Endothelial cell of umbilical vein (primary cell): ENCODE data around the gene KRT74. TPM values are rescaled to one million over a fixed set of nuclear protein-coding genes. Genes with fewer than 3 reads are reported as not detected.

Experiments
- BruUV-seq: library from RNA; stranded (reverse); fragments of 400-500 nt; replicated peaks from 2 replicates; lab custom pipeline; 2021; lab: Mats Ljungman, UMichigan
- CTCF ChIA-PET: fragments of 300-600, 350-600 bp; sonication (Branson Sonifier 250); formaldehyde crosslinking; loops from one replicate; lab custom pipeline; 2021; ENCODE audit warnings: antibody characterized with exemption, inconsistent platforms; lab: Charles Lee
- POLR2A ChIA-PET: fragments of 300-600, 350-600 bp; sonication (Branson Sonifier 250); formaldehyde crosslinking; loops from one replicate; lab custom pipeline; 2021; ENCODE audit warnings: antibody characterized with exemption, inconsistent platforms; lab: Charles Lee
- DNase-seq: peaks from one replicate; pipeline ENCODE4 v3.0.0-alpha.2; 2011; ENCODE audit warnings: low read depth, low spot score
- FAIRE-seq: peaks from 2 replicates; lab custom pipeline; 2011; peaks lifted over from hg19 to GRCh38; lab: Jason Lieb, UNC
- H2AFZ ChIP-seq: 2 replicates; pipeline ENCODE4 v1.6.0; 2012; ENCODE audit warnings: low read depth, low read length, control low read depth, inconsistent platforms
- H3K27ac ChIP-seq: 2 replicates; pipeline ENCODE4 v1.5.1; 2011; ENCODE audit warnings: low read depth, mild to moderate bottlenecking, control low read depth, low read length, moderate library complexity; ENCODE audit not compliant: insufficient read depth
- H3K27me3 ChIP-seq, 2 experiments: 2 replicates each; pipeline versions ENCODE4 v1.6.0 to v1.6.1; 2011; ENCODE audit warnings: low read length in 2 of 2, mixed read lengths in 1 of 2; ENCODE audit not compliant: control insufficient read depth in 2 of 2, insufficient read depth in 2 of 2
- H3K36me3 ChIP-seq, 2 experiments: 2 replicates in 1 of 2; 3 replicates in 1 of 2; pipeline ENCODE4 v1.5.1; 2011; ENCODE audit warnings: low read length in 2 of 2, mild to moderate bottlenecking in 1 of 2, moderate library complexity in 1 of 2; ENCODE audit not compliant: control insufficient read depth in 2 of 2, insufficient read depth in 2 of 2; ENCODE audit errors: extremely low read depth in 1 of 2
- H3K4me1 ChIP-seq: 3 replicates; pipeline ENCODE4 v1.5.1; 2011; ENCODE audit warnings: mild to moderate bottlenecking, low read length; ENCODE audit not compliant: control insufficient read depth, insufficient read depth; ENCODE audit errors: extremely low read depth
- H3K4me2 ChIP-seq: 2 replicates; pipeline ENCODE4 v1.6.1; 2011; ENCODE audit warnings: low read length, control low read depth, mixed read lengths; ENCODE audit not compliant: insufficient read depth
- H3K4me3 ChIP-seq, 3 experiments: fragments of 200-600 bp in 1 of 3; sonication (generic), shearing (Covaris generic) in 1 of 3; replicated peaks in 1 of 3; 2 replicates each; pipeline ENCODE4 v1.5.1; 2011 to 2016; ENCODE audit warnings: control low read depth in 3 of 3, low read length in 3 of 3, mild to moderate bottlenecking in 2 of 3, inconsistent platforms in 1 of 3, low read depth in 1 of 3, moderate library complexity in 1 of 3; ENCODE audit not compliant: insufficient read depth in 1 of 3
- H3K79me2 ChIP-seq: 2 replicates; pipeline ENCODE4 v1.6.0; 2012; ENCODE audit warnings: low read length, inconsistent platforms; ENCODE audit not compliant: control insufficient read depth, insufficient read depth
- H3K9ac ChIP-seq: replicated peaks from 2 replicates; pipeline ENCODE3; 2011; ENCODE audit warnings: low read length, control low read depth; ENCODE audit not compliant: insufficient read depth; ENCODE audit errors: extremely low read depth
- H3K9me1 ChIP-seq: replicated peaks from 3 replicates; pipeline ENCODE4 v1.6.0; 2011; ENCODE audit warnings: mild to moderate bottlenecking, low read length; ENCODE audit not compliant: control insufficient read depth, insufficient read depth; ENCODE audit errors: extremely low read depth
- H3K9me3 ChIP-seq: replicated peaks from 2 replicates; pipeline ENCODE4 v1.5.1; 2012; ENCODE audit warnings: low read length, inconsistent platforms; ENCODE audit not compliant: control insufficient read depth, insufficient read depth
- H4K20me1 ChIP-seq: replicated peaks from 2 replicates; pipeline ENCODE3; 2011; ENCODE audit warnings: mild to moderate bottlenecking, low read length; ENCODE audit not compliant: control insufficient read depth, insufficient read depth; ENCODE audit errors: extremely low read depth
- CTCF ChIP-seq, 2 donors: IDR thresholded peaks; 1 replicate in 1 of 2; 2 replicates in 1 of 2; pipeline ENCODE4 v1.5.1; 2011; ENCODE audit warnings: low read length in 2 of 2, mild to moderate bottlenecking in 2 of 2, moderate library complexity in 2 of 2, control low read depth in 1 of 2, inconsistent platforms in 1 of 2, low read depth in 1 of 2; ENCODE audit not compliant: insufficient read depth in 1 of 2; ENCODE audit errors: extremely low read depth in 1 of 2
- FOS ChIP-seq: IDR thresholded peaks from 2 replicates; pipeline ENCODE4 v1.6.1; 2011; ENCODE audit warnings: mild to moderate bottlenecking, low read length, moderate library complexity, borderline replicate concordance; ENCODE audit not compliant: insufficient read depth
- GATA2 ChIP-seq: IDR thresholded peaks from 2 replicates; pipeline ENCODE4 v1.7.0; 2011; ENCODE audit warnings: low read depth, mild to moderate bottlenecking, moderate library complexity, mixed read lengths, low read length; ENCODE audit not compliant: insufficient read length, insufficient read depth
- MYC ChIP-seq: IDR thresholded peaks from one replicate; pipeline ENCODE4 v1.6.1; 2011; ENCODE audit warnings: mild to moderate bottlenecking, low read depth, low read length
- POLR2A ChIP-seq: IDR thresholded peaks from 2 replicates; pipeline ENCODE4 v1.6.1; 2012; ENCODE audit warnings: low read depth, mild to moderate bottlenecking, control low read depth, low read length
- POLR2AphosphoS5 ChIP-seq: IDR thresholded peaks from 2 replicates; pipeline ENCODE4 v1.6.1; 2012; ENCODE audit warnings: low read depth, mild to moderate bottlenecking, control low read depth, low read length, moderate library complexity; ENCODE audit not compliant: insufficient read depth
- dilution Hi-C: fragments of 300-500 bp; cut with MboI; formaldehyde crosslinking; loops from one replicate; pipeline ENCODE4 v1.15.0; 2019; ENCODE audit warnings: low sequenced_read_pairs; ENCODE audit not compliant: extremely low pct_ligation_motif_present
- intact Hi-C: fragments of 100-400 bp; cut with micrococcal nuclease; formaldehyde crosslinking; loops from one replicate; pipeline ENCODE4 v1.10.0; 2022
- polyA plus RNA-seq, 4 experiments: library from polyadenylated mRNA; depleted of rRNA in 3 of 4; stranded (reverse) in 3 of 4; unstranded in 1 of 4; fragments of >200 nt; gene quantifications; 2 replicates each; pipeline versions ENCODE4 v1.2.1 to v1.2.3, GENCODE V29; 2011 to 2012; ENCODE audit warnings: missing spikeins in 1 of 4
- total RNA-seq: library from RNA; stranded (reverse); gene quantifications from 2 replicates; pipeline ENCODE4 v1.2.3, GENCODE V29; 2021
- TF ChIP-seq, protein P1 (sequence below): IDR thresholded peaks from 2 replicates; pipeline ENCODE4 v1.6.1; 2011; ENCODE audit not compliant: insufficient read depth, insufficient read length

Gene KRT74
- total and polyA plus RNA-seq, 2 donors (not counting 3 experiments of a cell fraction or from before 2014, with no cell fraction given): not detected

GRCh38 chr12:52606096-52606495 is 32.5 kb upstream of the KRT74 start:
- no TSS peak for BruUV-seq
- no peak for FAIRE-seq

DNA sequence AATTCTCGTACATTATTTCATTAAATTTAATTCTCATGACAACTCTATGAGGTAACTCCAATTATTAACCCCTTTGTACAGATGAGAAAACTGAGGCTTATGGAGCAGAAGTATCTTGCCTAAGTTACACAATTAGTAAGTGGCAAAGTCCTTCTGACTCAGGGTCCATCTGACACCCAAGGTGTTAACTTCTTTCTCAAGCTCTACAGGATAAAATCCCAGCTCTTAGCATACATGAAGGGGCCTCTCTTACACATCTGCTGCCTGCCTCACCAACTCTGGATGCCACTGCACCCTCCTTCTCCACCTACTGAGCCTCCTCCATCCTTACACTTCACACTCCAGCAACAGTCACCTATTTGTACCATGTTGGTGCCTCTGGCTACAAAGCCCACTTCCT is 31.9 kb upstream of the KRT74 start:
- no peak overlapping the region for H2AFZ ChIP-seq
- no peaks in the 10 kb centered on the region for H3K36me3 ChIP-seq
- no TSS peak for BruUV-seq
- no peaks in the 10 kb centered on the region for H4K20me1 ChIP-seq
- TF ChIP-seq FOS (no peak), POLR2A (no peak), MYC (no peak), GATA2 (no peak), CTCF (IDR thresholded peaks at IDR 0.05; ENCODE audit: extremely low read depth in 1 of 2, insufficient read depth in 1 of 2, low read depth in 1 of 2, low read length in 2 of 2) (no peak)
- TF ChIP-seq, protein P1, sequence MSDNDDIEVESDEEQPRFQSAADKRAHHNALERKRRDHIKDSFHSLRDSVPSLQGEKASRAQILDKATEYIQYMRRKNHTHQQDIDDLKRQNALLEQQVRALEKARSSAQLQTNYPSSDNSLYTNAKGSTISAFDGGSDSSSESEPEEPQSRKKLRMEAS: no peak
- dilution Hi-C loops: no loop called here
- H3K4me3 ChIP-seq: no peak overlapping the region
- H3K27me3 ChIP-seq: peaks cover 10 to 25% of the 10 kb centered on the region in 2 experiments
- no peak overlapping the region for H3K4me2 ChIP-seq
- intact Hi-C loops: no loop called here
- no peaks in the 10 kb centered on the region for H3K9me3 ChIP-seq
- ChIA-PET POLR2A (no interaction called here), CTCF (no interaction called here)
- H3K79me2 ChIP-seq: no peaks in the 10 kb centered on the region
- no peak overlapping the region for H3K9ac ChIP-seq
- no peak overlapping the region for H3K27ac ChIP-seq
- DNase-seq (no peak), FAIRE-seq (no peak)
- no peaks in the 10 kb centered on the region for H3K4me1 ChIP-seq
- no peaks in the 10 kb centered on the region for H3K9me1 ChIP-seq

More at GRCh38 chr12:52606096-52606495, 32.5 kb upstream of the KRT74 start:
- dilution Hi-C loops: no loop called here
- Histone ChIP-seq H3K9me1 (no peaks in the 10 kb centered on the region), H4K20me1 (no peaks in the 10 kb centered on the region), H3K27me3 (peaks cover 8 to 21% of the 10 kb centered on the region in 2 experiments), H3K27ac (no peak overlapping the region), H3K4me2 (no peak overlapping the region), H2AFZ (no peak overlapping the region), H3K9me3 (no peaks in the 10 kb centered on the region), H3K9ac (no peak overlapping the region), H3K36me3 (no peaks in the 10 kb centered on the region), H3K4me3 (no peak overlapping the region), H3K4me1 (no peaks in the 10 kb centered on the region), H3K79me2 (no peaks in the 10 kb centered on the region)
- no peak for DNase-seq
- CTCF ChIA-PET: no interaction called here
- POLR2A ChIA-PET: no interaction called here
- intact Hi-C loops: no loop called here
- TF ChIP-seq FOS: no peak
- TF ChIP-seq POLR2AphosphoS5: no peak
